K562 (cell line): Measurements from ENCODE around the gene SMAP2. TPM values are rescaled to one million over a fixed set of nuclear protein-coding genes. Genes with fewer than 3 reads are reported as not detected.
A peak's percentile ranks its signal among the peaks of the same experiment; 100 is the strongest.

Experiments used
- C11orf30 ChIP-seq: fragments of 450-650 bp; IDR thresholded peaks from 2 replicates; pipeline ENCODE4 v1.6.1; 2016; ENCODE audit warnings: low read depth, mild to moderate bottlenecking
- CREM ChIP-seq: IDR thresholded peaks from 2 replicates; pipeline ENCODE4 v1.6.1; 2014; ENCODE audit warnings: antibody characterized with exemption, low read depth
- E2F6 ChIP-seq, 2 experiments: IDR thresholded peaks; 2 replicates each; pipeline ENCODE4 v1.6.1; 2011; ENCODE audit warnings: borderline replicate concordance in 1 of 2, control low read depth in 1 of 2, low read depth in 1 of 2, low read length in 1 of 2, mild to moderate bottlenecking in 1 of 2, mixed read lengths in 1 of 2, moderate library complexity in 1 of 2; ENCODE audit not compliant: insufficient read depth in 1 of 2, insufficient read length in 1 of 2, poor library complexity in 1 of 2, severe bottlenecking in 1 of 2; ENCODE audit errors: extremely low read depth in 1 of 2
- EGR1 ChIP-seq: fragments of 450-650 bp; conservative IDR thresholded peaks from 2 replicates; pipeline ENCODE4 v1.6.1; 2017; ENCODE audit warnings: mild to moderate bottlenecking
- EP300 ChIP-seq: IDR thresholded peaks from 2 replicates; pipeline ENCODE4 v1.6.1; 2012; ENCODE audit warnings: low read length, improper control_type of control experiment
- MTA1 ChIP-seq: fragments of 450-650 bp; IDR thresholded peaks from 2 replicates; pipeline ENCODE4 v1.6.1; 2017; ENCODE audit warnings: borderline replicate concordance
- NBN ChIP-seq: fragments of 450-650 bp; IDR thresholded peaks from 2 replicates; pipeline ENCODE4 v1.6.1; 2016; ENCODE audit warnings: low read depth, mild to moderate bottlenecking
- PCBP2 ChIP-seq: fragments of 200-400 bp; formaldehyde crosslinking; IDR thresholded peaks from 2 replicates; pipeline ENCODE4 v1.6.1; 2018; ENCODE audit warnings: low read length, low read depth, mild to moderate bottlenecking, moderate library complexity; ENCODE audit not compliant: poor library complexity, severe bottlenecking
- PHF21A ChIP-seq: fragments of 450-650 bp; IDR thresholded peaks from 2 replicates; pipeline ENCODE4 v1.6.1; 2017; ENCODE audit warnings: low read depth, borderline replicate concordance
- SIN3A ChIP-seq, 2 experiments: fragments of 150-350 bp in 1 of 2; IDR thresholded peaks; 2 replicates each; pipeline ENCODE4 v1.6.1; 2011 to 2016; ENCODE audit warnings: borderline replicate concordance in 2 of 2, low read depth in 2 of 2, low read length in 2 of 2, mild to moderate bottlenecking in 2 of 2, moderate library complexity in 2 of 2; ENCODE audit not compliant: control insufficient read depth in 1 of 2
- SUPT5H ChIP-seq: fragments of 450-650 bp; IDR thresholded peaks from 2 replicates; pipeline ENCODE4 v1.6.1; 2016
- ZBTB11 ChIP-seq, 3 experiments: fragments of 200-800 bp in 1 of 3; fragments of 250-450 bp in 1 of 3; fragments of 450-650 bp in 1 of 3; sonication (Bioruptor Pico) in 1 of 3; sonication (Bioruptor generic) in 1 of 3; formaldehyde crosslinking in 1 of 3; IDR thresholded peaks; 2 replicates each; pipeline versions ENCODE4 v1.6.1 to v1.8.0; 2016 to 2022; ENCODE audit warnings: mild to moderate bottlenecking in 2 of 3, missing genetic modification characterization in 2 of 3, missing compliant biosample characterization in 1 of 3, moderate library complexity in 1 of 3
- ZNF316 ChIP-seq: fragments of 450-650 bp; IDR thresholded peaks from 2 replicates; pipeline ENCODE4 v1.6.1; 2016
- polyA plus RNA-seq, 8 experiments: library from polyadenylated mRNA; depleted of rRNA in 4 of 8; stranded (reverse) in 5 of 8; unstranded in 3 of 8; fragments of >200 nt; fragmentation: Nextera tagmentation in 2 of 8; fragmentation: Illumina TruSeq in 1 of 8; extraction: Ambion mirVana in 2 of 8; extraction: Trizol in 1 of 8; gene quantifications; 2 replicates each; pipeline versions ENCODE4 v1.2.1 to v1.2.3, GENCODE V29; 2011 to 2014; ENCODE audit warnings: inconsistent platforms in 1 of 8, missing spikeins in 1 of 8
- total RNA-seq, 7 experiments: library from RNA; depleted of rRNA in 6 of 7; stranded (reverse); fragments of >200 nt in 6 of 7; fragmentation: Illumina TruSeq in 2 of 7; extraction: Trizol in 2 of 7; gene quantifications; 2 replicates each; pipeline versions ENCODE4 v1.2.1 to v1.2.3, GENCODE V29; 2011 to 2021; ENCODE audit warnings: low replicate concordance in 1 of 7
- TF ChIP-seq, protein P1 (sequence below): fragments of 450-650 bp; formaldehyde crosslinking; IDR thresholded peaks from 2 replicates; pipeline ENCODE4 v1.4.0; 2020; ENCODE audit warnings: mild to moderate bottlenecking, moderate library complexity
- TF ChIP-seq, protein P2 (sequence below): sonication (generic); formaldehyde crosslinking; IDR thresholded peaks from 2 replicates; pipeline ENCODE4 v1.8.0; 2023; ENCODE audit warnings: missing genetic modification reagents, mild to moderate bottlenecking, borderline replicate concordance

SMAP2 gene
- total and polyA plus RNA-seq, 9 of the 15 experiments (the other 6 are each of a cell fraction or from before 2014, with no cell fraction given) = 38.7 to 212 (median 94.1) TPM

GRCh38 chr1:40450495-40451237 lies 77.1 kb downstream of the SMAP2 start (continued):
- TF ChIP-seq ZBTB11 (CRISPR knock-in tag; IDR thresholded peaks at IDR 0.05) (0 out of 6 replicates have a peak, but pooled peaks of 1 of the 3 experiments have one; percentile 11), EP300 (peak; percentile 57), CREM (peak; percentile 84), MTA1 (peak; percentile 84), NBN (peak; percentile 22; the same call in 1 of the 2 replicates), SUPT5H (peak; percentile 51), ZNF316 (peak; percentile 55), E2F6 (IDR thresholded peaks at IDR 0.05; ENCODE audit: borderline replicate concordance in 1 of 2, extremely low read depth in 1 of 2, insufficient read depth in 1 of 2, insufficient read length in 1 of 2, low read depth in 1 of 2, low read length in 1 of 2, poor library complexity in 1 of 2, severe bottlenecking in 1 of 2) (peak in 1 of 2 experiments; percentile 33), PHF21A (no peak), EGR1 (peak; percentile 97), SIN3A (IDR thresholded peaks at IDR 0.05; ENCODE audit: borderline replicate concordance in 2 of 2, control insufficient read depth in 1 of 2, low read depth in 2 of 2, low read length in 2 of 2) (no peak; a peak in 1 of 4 replicates), PCBP2 (no peak), C11orf30 (peak; percentile 36; the same call in 1 of the 2 replicates)
- TF ChIP-seq, protein P1, sequence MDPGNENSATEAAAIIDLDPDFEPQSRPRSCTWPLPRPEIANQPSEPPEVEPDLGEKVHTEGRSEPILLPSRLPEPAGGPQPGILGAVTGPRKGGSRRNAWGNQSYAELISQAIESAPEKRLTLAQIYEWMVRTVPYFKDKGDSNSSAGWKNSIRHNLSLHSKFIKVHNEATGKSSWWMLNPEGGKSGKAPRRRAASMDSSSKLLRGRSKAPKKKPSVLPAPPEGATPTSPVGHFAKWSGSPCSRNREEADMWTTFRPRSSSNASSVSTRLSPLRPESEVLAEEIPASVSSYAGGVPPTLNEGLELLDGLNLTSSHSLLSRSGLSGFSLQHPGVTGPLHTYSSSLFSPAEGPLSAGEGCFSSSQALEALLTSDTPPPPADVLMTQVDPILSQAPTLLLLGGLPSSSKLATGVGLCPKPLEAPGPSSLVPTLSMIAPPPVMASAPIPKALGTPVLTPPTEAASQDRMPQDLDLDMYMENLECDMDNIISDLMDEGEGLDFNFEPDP (CRISPR knock-in tag) = no peak
- TF ChIP-seq, protein P2, sequence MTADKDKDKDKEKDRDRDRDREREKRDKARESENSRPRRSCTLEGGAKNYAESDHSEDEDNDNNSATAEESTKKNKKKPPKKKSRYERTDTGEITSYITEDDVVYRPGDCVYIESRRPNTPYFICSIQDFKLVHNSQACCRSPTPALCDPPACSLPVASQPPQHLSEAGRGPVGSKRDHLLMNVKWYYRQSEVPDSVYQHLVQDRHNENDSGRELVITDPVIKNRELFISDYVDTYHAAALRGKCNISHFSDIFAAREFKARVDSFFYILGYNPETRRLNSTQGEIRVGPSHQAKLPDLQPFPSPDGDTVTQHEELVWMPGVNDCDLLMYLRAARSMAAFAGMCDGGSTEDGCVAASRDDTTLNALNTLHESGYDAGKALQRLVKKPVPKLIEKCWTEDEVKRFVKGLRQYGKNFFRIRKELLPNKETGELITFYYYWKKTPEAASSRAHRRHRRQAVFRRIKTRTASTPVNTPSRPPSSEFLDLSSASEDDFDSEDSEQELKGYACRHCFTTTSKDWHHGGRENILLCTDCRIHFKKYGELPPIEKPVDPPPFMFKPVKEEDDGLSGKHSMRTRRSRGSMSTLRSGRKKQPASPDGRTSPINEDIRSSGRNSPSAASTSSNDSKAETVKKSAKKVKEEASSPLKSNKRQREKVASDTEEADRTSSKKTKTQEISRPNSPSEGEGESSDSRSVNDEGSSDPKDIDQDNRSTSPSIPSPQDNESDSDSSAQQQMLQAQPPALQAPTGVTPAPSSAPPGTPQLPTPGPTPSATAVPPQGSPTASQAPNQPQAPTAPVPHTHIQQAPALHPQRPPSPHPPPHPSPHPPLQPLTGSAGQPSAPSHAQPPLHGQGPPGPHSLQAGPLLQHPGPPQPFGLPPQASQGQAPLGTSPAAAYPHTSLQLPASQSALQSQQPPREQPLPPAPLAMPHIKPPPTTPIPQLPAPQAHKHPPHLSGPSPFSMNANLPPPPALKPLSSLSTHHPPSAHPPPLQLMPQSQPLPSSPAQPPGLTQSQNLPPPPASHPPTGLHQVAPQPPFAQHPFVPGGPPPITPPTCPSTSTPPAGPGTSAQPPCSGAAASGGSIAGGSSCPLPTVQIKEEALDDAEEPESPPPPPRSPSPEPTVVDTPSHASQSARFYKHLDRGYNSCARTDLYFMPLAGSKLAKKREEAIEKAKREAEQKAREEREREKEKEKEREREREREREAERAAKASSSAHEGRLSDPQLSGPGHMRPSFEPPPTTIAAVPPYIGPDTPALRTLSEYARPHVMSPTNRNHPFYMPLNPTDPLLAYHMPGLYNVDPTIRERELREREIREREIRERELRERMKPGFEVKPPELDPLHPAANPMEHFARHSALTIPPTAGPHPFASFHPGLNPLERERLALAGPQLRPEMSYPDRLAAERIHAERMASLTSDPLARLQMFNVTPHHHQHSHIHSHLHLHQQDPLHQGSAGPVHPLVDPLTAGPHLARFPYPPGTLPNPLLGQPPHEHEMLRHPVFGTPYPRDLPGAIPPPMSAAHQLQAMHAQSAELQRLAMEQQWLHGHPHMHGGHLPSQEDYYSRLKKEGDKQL (CRISPR knock-in tag) = no peak
